HUES6 (cell line): ENCODE measurements around the gene MSANTD3.

Experiments used
- H3K27ac ChIP-seq: 2 replicates; pipeline ENCODE4 v1.7.0; 2013; ENCODE audit warnings: low read depth, mild to moderate bottlenecking, low read length, inconsistent platforms
- H3K27me3 ChIP-seq: 2 replicates; pipeline ENCODE4 v1.6.1; 2013; ENCODE audit warnings: low read length; ENCODE audit not compliant: control insufficient read depth, insufficient read depth
- H3K36me3 ChIP-seq: 2 replicates; pipeline ENCODE4 v1.6.1; 2013; ENCODE audit warnings: low read length; ENCODE audit not compliant: control insufficient read depth, insufficient read depth
- H3K4me1 ChIP-seq: 2 replicates; pipeline ENCODE4 v1.6.1; 2013; ENCODE audit warnings: low read length; ENCODE audit not compliant: control insufficient read depth, insufficient read depth
- H3K4me3 ChIP-seq: 2 replicates; pipeline ENCODE4 v1.5.1; 2013; ENCODE audit warnings: low read depth, low read length
- H3K9ac ChIP-seq: one replicate; pipeline ENCODE4 v1.6.1; 2013; ENCODE audit warnings: mild to moderate bottlenecking, low read length
- H3K9me3 ChIP-seq: 2 replicates; pipeline ENCODE4 v1.6.1; 2013; ENCODE audit warnings: low read depth, low read length; ENCODE audit not compliant: control insufficient read depth, insufficient read depth

The MSANTD3 gene

GRCh38 chr9:100445903-100446549 is 19.1 kb downstream of the MSANTD3 start:
- H3K27ac ChIP-seq, result no peak overlapping the region

GRCh38 chr9:100447041-100447440 is 20.1 kb downstream of the MSANTD3 start:
- Histone ChIP-seq H3K36me3 (peaks cover 20% of the 10 kb centered on the region), H3K4me1 (peaks cover 9% of the 10 kb centered on the region), H3K9ac (no peak overlapping the region), H3K4me3 (no peak overlapping the region), H3K27me3 (no peaks in the 10 kb centered on the region), H3K9me3 (no peaks in the 10 kb centered on the region), H3K27ac (no peak overlapping the region)

More at GRCh38 chr9:100445903-100446549, 19.1 kb downstream of the MSANTD3 start:
- H3K36me3 ChIP-seq, result peaks cover 16% of the 10 kb centered on the region
- H3K4me1 ChIP-seq, result peaks cover 13% of the 10 kb centered on the region
- H3K4me3 ChIP-seq, result no peak overlapping the region
- H3K9me3 ChIP-seq, result no peaks in the 10 kb centered on the region
- H3K9ac ChIP-seq, result no peak overlapping the region
- H3K27me3 ChIP-seq, result no peaks in the 10 kb centered on the region

- no peaks in the 10 kb centered on the region for H3K27me3 ChIP-seq
- H3K4me3 ChIP-seq, result no peak overlapping the region
- H3K36me3 ChIP-seq, result peaks cover 30% of the 10 kb centered on the region
- peaks cover 7% of the 10 kb centered on the region; the same call in 1 of the 2 replicates for H3K9me3 ChIP-seq
- no peak overlapping the region for H3K27ac ChIP-seq
- H3K9ac ChIP-seq, result no peak overlapping the region
- peaks cover 9% of the 10 kb centered on the region for H3K4me1 ChIP-seq
These were observed 21.3 kb downstream of the MSANTD3 start for GRCh38 chr9:100448266-100448665.

DNA sequence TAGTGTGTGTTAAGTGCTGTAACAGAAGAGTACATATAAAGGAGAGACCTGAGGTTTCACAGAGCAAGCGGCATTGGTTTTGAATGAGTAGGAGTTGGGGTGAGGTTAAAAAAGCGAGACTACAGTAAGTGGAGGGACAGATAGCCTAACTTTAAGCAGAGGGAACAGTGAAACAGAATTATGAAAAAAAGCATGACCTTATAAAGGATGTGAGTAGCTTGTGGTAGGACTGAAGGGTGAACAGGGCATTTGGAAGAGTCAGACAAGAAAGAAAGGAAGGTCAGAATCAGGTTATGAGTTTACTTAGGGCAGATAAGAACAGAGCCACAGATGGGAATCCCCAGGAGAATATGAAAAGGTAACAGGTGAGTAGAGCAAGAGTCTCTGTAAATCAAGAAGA is 22.5 kb downstream of the MSANTD3 start:
- Histone ChIP-seq H3K4me1 (peaks cover 4% of the 10 kb centered on the region), H3K36me3 (peaks cover 30% of the 10 kb centered on the region), H3K4me3 (no peak overlapping the region), H3K9me3 (peaks cover 7% of the 10 kb centered on the region; the same call in 1 of the 2 replicates), H3K27ac (no peak overlapping the region), H3K27me3 (no peaks in the 10 kb centered on the region), H3K9ac (no peak overlapping the region)

GRCh38 chr9:100452894-100453293 is 26.0 kb downstream of the MSANTD3 start:
- Histone ChIP-seq H3K27ac (no peak overlapping the region), H3K36me3 (peaks cover 25% of the 10 kb centered on the region), H3K4me3 (no peak overlapping the region), H3K9ac (no peak overlapping the region), H3K27me3 (no peaks in the 10 kb centered on the region), H3K4me1 (no peaks in the 10 kb centered on the region), H3K9me3 (peaks cover 7% of the 10 kb centered on the region; the same call in 1 of the 2 replicates)

DNA sequence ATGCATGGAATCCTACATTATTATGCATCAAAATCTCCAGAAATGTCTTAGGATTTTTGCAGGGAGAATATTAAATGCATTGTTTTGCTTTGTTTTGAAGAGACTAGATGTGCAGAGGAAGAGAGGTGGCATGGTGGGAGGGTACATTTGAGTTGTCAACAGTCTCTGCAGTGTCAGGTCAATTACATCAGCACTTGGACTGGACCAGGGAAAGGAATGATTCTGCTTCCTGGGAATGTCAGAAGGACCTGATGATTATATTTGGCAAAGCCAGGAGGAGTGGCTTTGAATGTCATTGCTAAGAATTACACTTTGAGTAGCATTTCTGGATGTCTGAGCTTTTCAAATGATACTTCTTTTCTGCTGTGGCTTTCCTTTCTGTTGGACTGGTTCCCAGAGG is 28.5 kb downstream of the MSANTD3 start:
- peaks cover 7% of the 10 kb centered on the region; the same call in 1 of the 2 replicates for H3K9me3 ChIP-seq
- H3K36me3 ChIP-seq, result peaks cover 24% of the 10 kb centered on the region
- no peak overlapping the region for H3K4me3 ChIP-seq
- no peaks in the 10 kb centered on the region for H3K27me3 ChIP-seq
- no peak overlapping the region for H3K27ac ChIP-seq
- H3K9ac ChIP-seq, result no peak overlapping the region
- no peaks in the 10 kb centered on the region for H3K4me1 ChIP-seq

DNA sequence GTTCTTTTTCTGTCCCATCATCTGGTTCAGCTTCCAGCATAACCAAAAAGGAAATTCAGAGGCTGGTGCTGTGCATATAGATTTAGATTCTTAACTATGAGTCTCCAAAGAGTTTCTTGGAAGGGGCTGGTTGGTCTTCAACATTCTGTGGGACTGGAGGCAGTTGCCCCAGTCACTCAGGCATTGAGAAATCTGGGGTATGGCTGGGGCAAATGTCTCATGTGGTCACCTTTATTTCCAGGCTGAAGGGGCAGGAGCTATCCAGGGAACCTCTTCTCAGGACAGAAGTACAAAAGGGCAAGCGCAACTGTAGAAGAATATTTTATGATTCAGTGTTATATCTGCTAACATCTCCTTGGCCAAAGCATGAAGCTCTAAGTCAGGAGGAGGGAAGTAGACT is 30.6 kb downstream of the MSANTD3 start:
- Histone ChIP-seq H3K4me3 (no peak overlapping the region), H3K36me3 (peaks cover 12% of the 10 kb centered on the region), H3K27ac (no peak overlapping the region), H3K9ac (no peak overlapping the region), H3K27me3 (no peaks in the 10 kb centered on the region), H3K9me3 (peaks cover 6% of the 10 kb centered on the region; the same call in 1 of the 2 replicates), H3K4me1 (peaks cover 4% of the 10 kb centered on the region)

- Histone ChIP-seq H3K9me3 (no peaks in the 10 kb centered on the region), H3K4me3 (no peak overlapping the region), H3K4me1 (peaks cover 9% of the 10 kb centered on the region), H3K9ac (no peak overlapping the region), H3K36me3 (no peaks in the 10 kb centered on the region), H3K27me3 (no peaks in the 10 kb centered on the region), H3K27ac (no peak overlapping the region)
These were observed 33.0 kb downstream of the MSANTD3 start for GRCh38 chr9:100459963-100460362.

- Histone ChIP-seq H3K36me3 (no peaks in the 10 kb centered on the region), H3K9ac (no peak overlapping the region), H3K9me3 (no peaks in the 10 kb centered on the region), H3K4me1 (peaks cover 9% of the 10 kb centered on the region), H3K4me3 (no peak overlapping the region), H3K27ac (no peak overlapping the region), H3K27me3 (no peaks in the 10 kb centered on the region)
These were observed 38.3 kb downstream of the MSANTD3 start for GRCh38 chr9:100465274-100465673.

DNA sequence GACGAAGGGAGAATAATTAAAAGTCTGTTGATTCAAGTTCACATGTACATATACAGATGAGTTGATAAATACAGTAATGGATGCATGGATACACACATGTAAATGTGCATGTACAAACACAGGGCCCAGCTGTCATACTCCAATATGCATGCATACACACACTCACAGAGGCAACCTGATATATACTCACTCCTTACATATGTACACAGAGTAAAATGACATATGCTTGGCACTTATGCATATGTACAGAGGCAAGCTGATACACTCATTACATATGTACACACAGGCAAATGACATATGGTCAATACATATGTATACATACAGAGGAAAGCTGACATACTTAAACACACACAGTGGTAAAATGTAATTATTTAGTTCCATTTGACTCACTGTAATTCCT is 38.8 kb downstream of the MSANTD3 start:
- Histone ChIP-seq H3K9me3 (no peaks in the 10 kb centered on the region), H3K9ac (no peak overlapping the region), H3K27ac (no peak overlapping the region), H3K36me3 (no peaks in the 10 kb centered on the region), H3K27me3 (no peaks in the 10 kb centered on the region), H3K4me1 (peaks cover 9% of the 10 kb centered on the region), H3K4me3 (no peak overlapping the region)

DNA sequence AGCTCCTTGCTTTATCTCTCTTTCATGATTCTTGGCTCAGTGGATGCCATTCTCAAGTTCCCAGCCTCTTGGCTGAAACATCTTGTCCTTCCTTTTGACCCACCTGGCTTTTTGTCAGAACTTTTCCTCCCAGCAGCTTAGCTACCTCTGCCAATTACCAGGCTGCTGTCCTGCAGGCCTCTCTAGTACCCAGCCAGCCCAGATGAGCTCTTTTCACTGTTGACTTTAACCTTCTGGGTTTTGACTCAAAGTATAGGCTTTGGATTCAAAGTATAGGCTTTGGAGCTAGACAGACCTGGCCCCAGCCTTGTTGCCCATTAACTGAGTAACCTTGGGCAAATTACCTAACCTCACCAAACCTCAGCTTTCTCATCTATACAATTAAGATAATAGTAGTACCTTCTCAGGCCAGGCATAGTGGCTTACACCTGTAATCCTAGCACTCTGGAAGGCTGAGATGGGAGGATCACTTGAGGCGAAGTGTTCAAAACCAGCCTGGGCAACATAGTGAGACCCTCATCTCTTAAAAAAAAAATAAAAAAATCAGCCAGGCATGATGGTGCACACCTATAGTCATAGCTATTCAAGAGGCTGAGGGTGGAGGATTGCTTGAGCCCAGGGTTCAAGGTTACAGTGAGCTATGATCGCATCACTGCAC is 39.4 kb downstream of the MSANTD3 start:
- no peak overlapping the region for H3K9ac ChIP-seq
- H3K4me1 ChIP-seq, result peaks cover 9% of the 10 kb centered on the region
- no peaks in the 10 kb centered on the region for H3K36me3 ChIP-seq
- no peaks in the 10 kb centered on the region for H3K9me3 ChIP-seq
- no peak overlapping the region for H3K4me3 ChIP-seq
- H3K27me3 ChIP-seq, result no peaks in the 10 kb centered on the region
- no peak overlapping the region for H3K27ac ChIP-seq
